T-helper 1 cell treated with Interleukin-12 subunit alpha and Interleukin-12 subunit beta and Interleukin-4 antibody, amounts not matched to agents 30 ng/mL and 1 ng/mL, for 36 hours (primary cell): Measurements from ENCODE around the gene SEC24C. TPM values are rescaled to one million over a fixed set of nuclear protein-coding genes. Genes with fewer than 3 reads are reported as not detected.

Experiments
- intact Hi-C: fragments of 100-400 bp; cut with micrococcal nuclease; formaldehyde crosslinking; loops from one replicate; pipeline ENCODE4 v1.15.1; 2024
- total RNA-seq: library from RNA; stranded (reverse); gene quantifications from 2 replicates; pipeline ENCODE4 v1.2.3, GENCODE V29; 2022

Gene SEC24C
- total RNA-seq, 1 donor from 2014 or later: 135 TPM

DNA sequence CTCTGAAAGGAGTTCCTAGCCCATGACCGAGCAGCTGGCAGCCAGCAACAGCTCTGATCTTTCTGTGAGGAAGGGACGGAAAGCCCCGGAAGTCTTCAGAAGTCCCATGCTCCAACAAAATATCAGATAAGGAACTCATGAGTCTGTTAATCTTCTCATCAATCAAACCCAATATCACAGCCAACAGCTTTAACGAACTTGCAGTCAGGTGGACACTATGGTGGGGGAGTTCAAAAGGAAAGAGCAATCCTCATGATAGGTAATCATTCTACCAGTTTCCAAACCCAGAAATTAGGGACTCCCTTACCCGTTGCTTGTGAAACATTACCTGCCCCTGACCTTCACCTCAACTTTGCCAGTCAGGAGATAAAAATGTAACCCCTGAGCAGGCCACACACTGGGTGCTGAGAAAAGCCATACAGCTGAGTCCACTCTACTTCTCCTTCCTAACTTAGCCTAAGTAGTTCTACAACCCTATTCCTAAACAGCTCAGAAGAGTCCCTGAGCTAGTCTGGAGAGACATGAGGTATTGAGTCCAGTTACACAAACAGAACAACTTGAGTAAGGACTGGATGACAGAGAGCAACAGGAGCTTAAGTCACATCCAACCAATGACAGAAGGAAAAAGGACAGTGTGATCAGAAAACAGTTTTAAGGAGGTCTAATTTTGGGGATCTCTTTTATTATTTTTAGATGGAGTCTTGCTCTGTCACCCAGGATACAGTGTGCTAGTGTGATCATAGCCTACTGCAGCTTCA is 65.1 kb downstream of the SEC24C start:
- intact Hi-C loops: no loop called here

DNA sequence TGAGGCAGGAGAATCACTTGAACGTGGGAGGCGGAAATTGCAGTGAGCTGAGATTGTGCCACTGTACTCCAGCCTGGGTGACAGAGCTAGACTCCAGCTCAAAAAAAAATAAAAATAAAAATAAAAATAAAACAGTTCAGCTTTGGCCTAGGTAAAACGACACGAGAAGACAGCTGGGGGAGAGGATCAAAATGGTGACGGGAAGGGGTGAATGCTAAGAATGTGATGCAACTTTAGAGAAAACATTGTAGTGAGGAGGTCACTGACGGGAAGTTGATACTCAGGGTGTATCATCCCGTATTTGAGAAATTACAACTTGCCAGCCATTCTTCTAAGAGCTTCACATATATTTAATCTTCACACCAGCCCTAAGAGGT is 66.2 kb downstream of the SEC24C start:
- intact Hi-C loops: loop anchor here (1.0 to 5.0 kb wide), 4 partner anchors 8 to 1424 kb away; partner anchors contain the start of genes COMTD1, SEC24C and VCL

- intact Hi-C loops: loop anchor here (1.0 to 5.0 kb wide), 13 partner anchors 9 to 1424 kb away; partner anchors contain the start of genes ADK, COMTD1, SEC24C and VCL
These were observed 66.7 kb downstream of the SEC24C start for GRCh38 chr10:73810735-73811465.

DNA sequence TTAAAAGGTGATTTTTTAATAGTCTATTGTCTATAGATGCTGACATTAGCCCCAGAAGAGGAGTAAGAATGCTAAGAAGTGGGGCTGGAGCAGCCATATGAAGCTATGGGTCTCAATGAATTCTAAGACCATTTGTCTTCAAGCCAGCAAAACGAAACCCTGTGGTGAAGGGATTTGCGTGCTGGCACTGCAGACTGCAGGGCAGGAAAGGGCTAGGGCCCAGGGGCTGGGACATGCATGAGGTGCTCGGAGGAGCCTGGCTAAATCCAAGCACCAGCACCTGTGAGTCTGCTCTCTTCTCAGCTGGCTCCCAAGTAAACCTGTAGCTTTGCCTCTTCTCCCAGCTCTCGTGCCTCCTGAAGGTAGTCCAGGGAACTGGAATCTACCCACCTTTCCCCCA is 68.5 kb downstream of the SEC24C start:
- intact Hi-C loops: loop anchor here (1.0 to 5.0 kb wide), 3 partner anchors 37 to 185 kb away; partner anchors contain the start of gene VCL

- intact Hi-C loops: loop anchor here (5.0 kb wide), 1 partner anchor 184 kb away; the partner anchor contains the start of gene VCL
These were observed 69.2 kb downstream of the SEC24C start for GRCh38 chr10:73813333-73813732.

GRCh38 chr10:73814276-73814895 is 70.2 kb downstream of the SEC24C start:
- intact Hi-C loops: loop anchor here (5.0 kb wide), 1 partner anchor 183 kb away; the partner anchor contains the start of gene VCL

GRCh38 chr10:73814896-73815718 is 70.9 kb downstream of the SEC24C start:
- intact Hi-C loops: loop anchor here (5.0 kb wide), 1 partner anchor 182 kb away; the partner anchor contains the start of gene VCL

GRCh38 chr10:73815719-73816030 is 71.5 kb downstream of the SEC24C start:
- intact Hi-C loops: no loop called here

DNA sequence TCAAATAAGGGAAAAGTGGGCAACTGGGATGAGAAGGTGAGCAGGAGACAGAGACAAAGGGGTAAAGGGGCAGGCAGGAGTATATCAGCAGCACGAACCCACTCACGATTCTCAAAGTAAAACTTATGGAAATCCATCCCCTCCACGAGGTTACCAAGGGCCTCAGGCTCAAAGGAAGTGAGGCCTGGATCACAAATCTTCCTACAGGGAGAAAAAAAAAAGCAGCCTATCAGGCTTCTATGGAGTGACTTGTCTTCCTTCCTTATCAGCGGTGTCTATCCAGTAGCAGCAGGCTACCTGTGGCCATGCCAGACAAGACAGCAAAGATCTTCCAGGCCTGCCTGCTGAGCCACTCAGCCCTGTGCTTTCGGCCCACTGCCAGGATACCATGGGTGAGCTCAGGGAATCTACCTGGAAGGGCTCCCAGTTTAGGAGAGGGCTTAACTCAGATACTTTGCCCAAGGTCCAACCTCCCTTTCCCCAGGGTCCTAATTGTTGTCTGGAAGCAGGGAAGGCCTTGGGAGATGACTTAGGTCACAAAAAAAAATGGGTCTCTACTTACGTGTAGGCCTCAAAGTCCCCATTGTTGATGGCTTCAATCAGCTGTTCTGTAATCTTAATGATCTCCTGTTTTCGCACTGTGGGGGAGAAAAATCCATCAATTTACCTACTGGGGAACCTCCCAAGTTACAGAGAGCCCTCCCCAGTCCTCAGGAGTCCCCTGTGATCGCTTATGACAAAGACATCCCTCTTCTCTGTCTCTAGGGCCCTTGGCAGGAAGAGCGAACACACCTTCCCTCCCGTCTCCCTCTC is 73.0 kb downstream of the SEC24C start:
- intact Hi-C loops: no loop called here

GRCh38 chr10:73817826-73818225 is 73.7 kb downstream of the SEC24C start:
- intact Hi-C loops: no loop called here

- intact Hi-C loops: no loop called here
These were observed 74.2 kb downstream of the SEC24C start for GRCh38 chr10:73818402-73818801.

DNA sequence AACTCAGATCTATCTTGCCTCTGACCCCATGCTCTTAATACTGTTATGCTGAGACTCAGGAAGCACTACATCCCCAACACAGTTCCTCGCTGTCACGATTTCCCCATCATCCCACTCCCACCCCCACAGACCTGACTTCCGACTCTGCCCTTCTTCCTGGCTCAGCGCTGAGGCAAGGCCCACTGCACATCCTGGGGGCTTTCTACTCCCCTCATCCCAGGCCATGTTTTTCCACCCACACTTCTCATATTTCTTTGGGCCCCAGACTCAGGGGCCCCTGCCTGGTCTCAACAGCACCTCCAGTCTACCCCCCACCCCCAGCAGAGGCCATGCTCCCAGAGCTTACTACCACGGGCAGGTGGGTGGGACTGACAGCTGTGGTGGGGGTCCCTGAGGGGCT is 74.9 kb downstream of the SEC24C start:
- intact Hi-C loops: no loop called here

DNA sequence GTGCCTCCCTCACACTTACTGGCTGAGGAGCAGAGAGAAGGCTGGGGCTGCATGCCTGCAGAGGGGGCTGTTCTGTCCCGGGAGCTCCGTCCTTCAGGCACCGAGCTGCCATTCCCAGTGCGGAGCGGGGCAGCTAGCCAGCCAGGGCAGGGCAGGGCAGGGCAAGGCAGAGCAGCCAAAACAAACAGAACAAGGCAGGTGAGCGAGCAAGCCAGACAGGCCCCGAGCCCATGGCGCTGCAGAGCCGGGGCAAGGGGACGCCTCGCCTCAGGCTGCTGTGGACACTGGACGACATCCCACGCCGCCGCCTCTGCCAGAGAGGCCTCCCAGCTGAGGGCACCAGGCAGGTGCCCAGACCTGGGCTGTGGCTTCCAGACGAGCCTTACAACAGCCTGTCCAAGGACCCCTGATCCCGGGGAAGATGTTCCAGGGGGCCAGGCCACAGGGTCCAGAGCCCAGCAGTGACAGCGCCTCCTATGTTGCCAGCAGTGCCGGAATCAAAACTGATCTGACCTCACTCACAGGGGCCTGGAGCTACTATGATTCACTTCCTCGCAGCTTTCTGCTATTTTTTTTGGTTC is 75.4 kb downstream of the SEC24C start:
- intact Hi-C loops: no loop called here

Other genes starting within 250 kb of the SEC24C start
- gene PPP3CB, start 248.3 kb upstream of the SEC24C start, total RNA-seq: 47.3 and 48.9 TPM in 2 replicates
- 4.0 and 4.1 TPM in 2 replicates for gene USP54, start 153.0 kb upstream of the SEC24C start, total RNA-seq
- not detected in 2 replicates for gene MYOZ1, start 102.9 kb upstream of the SEC24C start, total RNA-seq
- 0.10 TPM in 1 of 2 replicates, not detected in the other for gene SYNPO2L, start 88.3 kb upstream of the SEC24C start, total RNA-seq
- gene AGAP5, start 46.3 kb upstream of the SEC24C start, total RNA-seq: 10.6 and 11.0 TPM in 2 replicates
- 30.4 and 30.7 TPM in 2 replicates for gene CHCHD1, start 37.7 kb downstream of the SEC24C start, total RNA-seq
- gene ZSWIM8, start 41.2 kb downstream of the SEC24C start, total RNA-seq: 112 and 128 TPM in 2 replicates
- gene NDST2, start 67.2 kb downstream of the SEC24C start, total RNA-seq: 75.9 and 81.6 TPM in 2 replicates
- gene CAMK2G, start 130.2 kb downstream of the SEC24C start, total RNA-seq: 40.7 and 43.0 TPM in 2 replicates
- gene PLAU, start 166.8 kb downstream of the SEC24C start, total RNA-seq: 1.1 and 1.5 TPM in 2 replicates